H1 (cell line): ENCODE measurements around the gene NRXN3. TPM values are rescaled to one million over a fixed set of nuclear protein-coding genes. Genes with fewer than 3 reads are reported as not detected.

ENCODE experiments used
- CTCF ChIA-PET: fragments of 300-600 bp; sonication (Branson Sonifier 250); formaldehyde crosslinking; loops from one replicate; lab custom pipeline; 2021; ENCODE audit not compliant: partially characterized antibody; lab: Charles Lee
- POLR2A ChIA-PET: fragments of 300-600 bp; sonication (Branson Sonifier 250); formaldehyde crosslinking; loops from one replicate; lab custom pipeline; 2021; ENCODE audit warnings: inconsistent platforms; ENCODE audit not compliant: partially characterized antibody; lab: Charles Lee
- DNase-seq, 2 experiments: peaks; one replicate each; pipeline versions ENCODE4 v3.0.0 to v3.0.0-alpha.2; 2010 to 2022; ENCODE audit warnings: low spot score in 2 of 2, low read depth in 1 of 2, mixed read lengths in 1 of 2
- FAIRE-seq: peaks from 2 replicates; lab custom pipeline; 2011; peaks lifted over from hg19 to GRCh38; lab: Jason Lieb, UNC
- H2AFZ ChIP-seq: 2 replicates; pipeline ENCODE4 v1.8.1; 2012; ENCODE audit warnings: low read length, inconsistent platforms
- H2AK5ac ChIP-seq: 2 replicates; pipeline ENCODE4 v1.6.1; 2013; ENCODE audit warnings: low read depth, low read length
- H2BK120ac ChIP-seq: replicated peaks from 2 replicates; pipeline ENCODE3; 2013; ENCODE audit warnings: low read depth, low read length, inconsistent platforms
- H2BK12ac ChIP-seq: 2 replicates; pipeline ENCODE4 v1.6.1; 2013; ENCODE audit warnings: low read depth, low read length
- H2BK15ac ChIP-seq: 2 replicates; pipeline ENCODE4 v1.6.1; 2013; ENCODE audit warnings: low read length
- H2BK20ac ChIP-seq: 2 replicates; pipeline ENCODE4 v1.6.1; 2013; ENCODE audit warnings: low read length
- H2BK5ac ChIP-seq: 2 replicates; pipeline ENCODE4 v1.6.1; 2013; ENCODE audit warnings: low read depth, low read length
- H3K14ac ChIP-seq: 2 replicates; pipeline ENCODE4 v1.6.1; 2013; ENCODE audit warnings: inconsistent platforms; ENCODE audit not compliant: insufficient read length
- H3K18ac ChIP-seq: 2 replicates; pipeline ENCODE4 v1.6.1; 2013; ENCODE audit warnings: low read length; ENCODE audit errors: extremely low read depth
- H3K23ac ChIP-seq: 2 replicates; pipeline ENCODE4 v1.6.1; 2013; ENCODE audit warnings: inconsistent platforms; ENCODE audit not compliant: insufficient read length
- H3K23me2 ChIP-seq: 2 replicates; pipeline ENCODE4 v1.6.1; 2013; ENCODE audit warnings: low read depth, low read length
- H3K27ac ChIP-seq: 2 replicates; pipeline ENCODE4 v1.6.1; 2011; ENCODE audit warnings: low read depth, low read length, inconsistent platforms
- H3K27me3 ChIP-seq, 4 experiments: replicated peaks in 1 of 4; 1 replicate in 1 of 4; 2 replicates in 3 of 4; pipeline versions ENCODE4 v1.6.1 to v1.8.1; 2011 to 2013; ENCODE audit warnings: low read length in 3 of 4, mild to moderate bottlenecking in 3 of 4, inconsistent platforms in 2 of 4, mixed read lengths in 2 of 4, moderate library complexity in 1 of 4; ENCODE audit not compliant: control insufficient read depth in 3 of 4, insufficient read depth in 3 of 4; ENCODE audit errors: extremely low read depth in 1 of 4
- H3K36me3 ChIP-seq, 4 experiments: 2 replicates each; pipeline versions ENCODE4 v1.6.1 to v1.8.1; 2011 to 2013; ENCODE audit warnings: mild to moderate bottlenecking in 4 of 4, low read length in 3 of 4, moderate library complexity in 2 of 4, control low read depth in 1 of 4, inconsistent platforms in 1 of 4; ENCODE audit not compliant: insufficient read depth in 4 of 4, control insufficient read depth in 2 of 4
- H3K4ac ChIP-seq: replicated peaks from 2 replicates; pipeline ENCODE3; 2013; ENCODE audit warnings: low read length, low read depth, mixed read lengths, inconsistent platforms; ENCODE audit not compliant: insufficient read length
- H3K4me1 ChIP-seq, 4 experiments: replicated peaks in 1 of 4; 1 replicate in 1 of 4; 2 replicates in 3 of 4; pipeline versions ENCODE4 v1.6.1 to v1.8.1; 2011 to 2013; ENCODE audit warnings: low read length in 3 of 4, inconsistent platforms in 2 of 4, mixed read lengths in 1 of 4; ENCODE audit not compliant: insufficient read depth in 4 of 4, control insufficient read depth in 3 of 4
- H3K4me2 ChIP-seq, 2 experiments: 2 replicates each; pipeline versions ENCODE4 v1.6.1 to v1.8.1; 2011 to 2013; ENCODE audit warnings: low read depth in 2 of 2, low read length in 2 of 2, control low read depth in 1 of 2, inconsistent platforms in 1 of 2, mild to moderate bottlenecking in 1 of 2; ENCODE audit not compliant: insufficient read depth in 1 of 2
- H3K4me3 ChIP-seq, 4 experiments: fragments of 200-600, 300-600 bp in 1 of 4; sonication (generic), shearing (Covaris generic), sonication (Bioruptor Twin) in 1 of 4; 2 replicates each; pipeline versions ENCODE4 v1.5.1 to v1.8.1; 2011 to 2016; ENCODE audit warnings: low read length in 4 of 4, low read depth in 3 of 4, control low read depth in 2 of 4, inconsistent platforms in 2 of 4, mild to moderate bottlenecking in 2 of 4, mixed read lengths in 1 of 4, moderate library complexity in 1 of 4; ENCODE audit not compliant: insufficient read depth in 2 of 4; ENCODE audit errors: extremely low read depth in 1 of 4
- H3K56ac ChIP-seq: replicated peaks from 2 replicates; pipeline ENCODE3; 2013; ENCODE audit warnings: low read depth, mild to moderate bottlenecking, mixed read lengths, low read length, inconsistent platforms; ENCODE audit not compliant: insufficient read length
- H3K79me1 ChIP-seq: 2 replicates; pipeline ENCODE4 v1.6.1; 2013; ENCODE audit warnings: low read depth, low read length, control low read depth
- H3K79me2 ChIP-seq, 2 experiments: 2 replicates each; pipeline versions ENCODE4 v1.6.1 to v1.8.1; 2012 to 2013; ENCODE audit warnings: low read length in 2 of 2, mild to moderate bottlenecking in 2 of 2, inconsistent platforms in 1 of 2; ENCODE audit not compliant: insufficient read depth in 2 of 2, control insufficient read depth in 1 of 2
- H3K9ac ChIP-seq, 4 experiments: replicated peaks in 1 of 4; 1 replicate in 1 of 4; 2 replicates in 3 of 4; pipeline versions ENCODE4 v1.6.1 to v1.8.1; 2011 to 2013; ENCODE audit warnings: low read depth in 3 of 4, low read length in 3 of 4, control low read depth in 2 of 4, mild to moderate bottlenecking in 2 of 4, moderate library complexity in 2 of 4, inconsistent platforms in 1 of 4; ENCODE audit errors: extremely low read depth in 1 of 4
- H3K9me3 ChIP-seq, 2 experiments: 2 replicates each; pipeline versions ENCODE4 v1.6.1 to v1.8.1; 2012 to 2013; ENCODE audit warnings: mild to moderate bottlenecking in 2 of 2, moderate library complexity in 2 of 2, control low read depth in 1 of 2, inconsistent platforms in 1 of 2, low read depth in 1 of 2, low read length in 1 of 2, mixed read lengths in 1 of 2; ENCODE audit not compliant: insufficient read depth in 2 of 2
- H4K20me1 ChIP-seq, 2 experiments: replicated peaks in 1 of 2; 2 replicates each; pipeline versions ENCODE3 to v1.8.1; 2011 to 2013; ENCODE audit warnings: inconsistent platforms in 2 of 2, low read length in 2 of 2, mild to moderate bottlenecking in 1 of 2; ENCODE audit not compliant: insufficient read depth in 2 of 2, control insufficient read depth in 1 of 2
- H4K5ac ChIP-seq: 2 replicates; pipeline ENCODE4 v1.6.1; 2013; ENCODE audit warnings: low read length, low read depth, mixed read lengths, inconsistent platforms; ENCODE audit not compliant: insufficient read length
- H4K8ac ChIP-seq: 2 replicates; pipeline ENCODE4 v1.8.0; 2013; ENCODE audit warnings: mild to moderate bottlenecking, moderate library complexity, low read length, inconsistent platforms; ENCODE audit not compliant: insufficient read depth; ENCODE audit errors: extremely low read depth
- H4K91ac ChIP-seq: replicated peaks from 2 replicates; pipeline ENCODE3; 2013; ENCODE audit warnings: low read length, mixed read lengths, inconsistent platforms; ENCODE audit not compliant: insufficient read length
- MAFK ChIP-seq: IDR thresholded peaks from 2 replicates; pipeline ENCODE4 v1.6.1; 2012; ENCODE audit warnings: low read depth, mild to moderate bottlenecking, improper control_type of control experiment, low read length
- TAF7 ChIP-seq: optimal IDR thresholded peaks from 2 replicates; pipeline ENCODE3; 2011; ENCODE audit warnings: low read depth, mild to moderate bottlenecking, inconsistent platforms, low read length, moderate library complexity, borderline replicate concordance
- WGBS, 2 experiments: shearing (Covaris generic) in 1 of 2; methylation state at CpG; one replicate each; pipeline versions ENCODE4 v1.1.6 to v1.1.7; 2013 to 2015; ENCODE audit warnings: low lambda C conversion rate in 2 of 2, mixed read lengths in 2 of 2, inconsistent platforms in 1 of 2, low coverage in 1 of 2, missing lambda C conversion rate in 1 of 2; ENCODE audit not compliant: insufficient replicate concordance in 2 of 2, insufficient coverage in 1 of 2, insufficient read length in 1 of 2; ENCODE audit errors: extremely low coverage in 1 of 2, missing lambda C conversion rate in 1 of 2; 5-methylcytosine and 5-hydroxymethylcytosine counted together
- polyA plus RNA-seq, 7 experiments: library from polyadenylated mRNA; depleted of rRNA in 3 of 7; stranded (reverse) in 5 of 7; unstranded in 2 of 7; fragments of >200 nt in 5 of 7; fragments of 200-250 nt in 2 of 7; gene quantifications; 1 replicate in 5 of 7; 2 replicates in 1 of 7; 4 replicates in 1 of 7; pipeline versions ENCODE4 v1.2.1 to v1.2.3, GENCODE V29; 2011 to 2013; ENCODE audit warnings: missing spikeins in 2 of 7, mixed read lengths in 2 of 7
- total RNA-seq: library from RNA; stranded (reverse); fragmentation: NEBNext Ultra II Directional; extraction: Animal tissue kit (Norgen Biotek cat#: 25700); gene quantifications from 2 replicates; pipeline ENCODE4 v1.2.1, GENCODE V29; 2021

NRXN3 gene
- total and polyA plus RNA-seq, 2 of the 8 experiments (the other 6 are each of a cell fraction or from before 2014, with no cell fraction given): 2.6 to 4.1 TPM

GRCh38 chr14:79137836-79138235, 967.7 kb downstream of the NRXN3 start:
- H3K9ac ChIP-seq: no peak overlapping the region
- DNase-seq: no peak
- ChIA-PET CTCF (no interaction called here), POLR2A (no interaction called here)
- no peak overlapping the region for H3K4me3 ChIP-seq
- H3K56ac ChIP-seq: no peak overlapping the region
- no peaks in the 10 kb centered on the region for H3K27me3 ChIP-seq
- no peaks in the 10 kb centered on the region for H3K79me2 ChIP-seq
- no peak overlapping the region for H3K23ac ChIP-seq
- no peaks in the 10 kb centered on the region for H3K36me3 ChIP-seq
- H3K14ac ChIP-seq: no peak overlapping the region
- no peak overlapping the region for H3K27ac ChIP-seq
- H4K5ac ChIP-seq: no peak overlapping the region
- no peaks in the 10 kb centered on the region for H3K79me1 ChIP-seq
- no peak overlapping the region for H3K4ac ChIP-seq
- no peaks in the 10 kb centered on the region for H4K20me1 ChIP-seq
- peaks cover under 1 to 3% of the 10 kb centered on the region in 2 experiments; a peak in 2 of 4 replicates for H3K9me3 ChIP-seq
- H2BK20ac ChIP-seq: no peak overlapping the region
- H4K8ac ChIP-seq: no peak overlapping the region
- H2BK12ac ChIP-seq: no peak overlapping the region
- no peak overlapping the region for H2AK5ac ChIP-seq
- no peaks in the 10 kb centered on the region for H3K23me2 ChIP-seq
- 95% methylated on average over 3 of the region's 3 CpGs; no CpG with 5 or more reads in 1 of the 2 experiments for WGBS, 2 experiments
- no peaks in the 10 kb centered on the region for H3K4me1 ChIP-seq
- H3K18ac ChIP-seq: no peak overlapping the region
- H4K91ac ChIP-seq: no peak overlapping the region
- H2BK5ac ChIP-seq: no peak overlapping the region
- no peak overlapping the region for H2AFZ ChIP-seq
- H2BK120ac ChIP-seq: no peak overlapping the region
- no peak overlapping the region for H2BK15ac ChIP-seq
- FAIRE-seq: no peak
- H3K4me2 ChIP-seq: no peak overlapping the region
- no peak for TF ChIP-seq TAF7
- TF ChIP-seq MAFK: peak; percentile 20; the same call in 1 of the 2 replicates
